GM15510 (cell line): ENCODE data around the gene GLB1L.
A peak's percentile ranks its signal among the peaks of the same experiment; 100 is the strongest.

ENCODE experiments used
- POLR2A ChIP-seq: IDR thresholded peaks from 3 replicates; pipeline ENCODE4 v1.6.1; 2011; ENCODE audit warnings: borderline replicate concordance; ENCODE audit not compliant: insufficient read length; ENCODE audit errors: extremely low read depth

Gene GLB1L

GRCh38 chr2:219270055-219270372 is 24.8 kb upstream of the GLB1L start:
- TF ChIP-seq POLR2A: no peak

GRCh38 chr2:219269362-219270054 is 24.3 kb upstream of the GLB1L start:
- no peak for TF ChIP-seq POLR2A

GRCh38 chr2:219268294-219268693 is 23.1 kb upstream of the GLB1L start:
- no peak for TF ChIP-seq POLR2A

GRCh38 chr2:219266886-219267285 is 21.6 kb upstream of the GLB1L start:
- TF ChIP-seq POLR2A: no peak

GRCh38 chr2:219266232-219266631 is 21.0 kb upstream of the GLB1L start:
- TF ChIP-seq POLR2A: no peak

GRCh38 chr2:219261024-219261855 is 16.0 kb upstream of the GLB1L start:
- no peak for TF ChIP-seq POLR2A

GRCh38 chr2:219254590-219255201 is 9.5 kb upstream of the GLB1L start:
- TF ChIP-seq POLR2A: no peak

GRCh38 chr2:219253753-219254589 is 8.7 kb upstream of the GLB1L start, which contains the start of gene TUBA4A:
TUBA4A (minus strand) TSS chr2:219253918; CDS start chr2:219253858, 60 bp downstream.
- peak; percentile 99 for TF ChIP-seq POLR2A

- peak; percentile 25 for TF ChIP-seq POLR2A
These were observed 7.9 kb upstream of the GLB1L start, which contains the start of gene TUBA4B for GRCh38 chr2:219252900-219253752. TUBA4B (plus strand) TSS chr2:219253243; CDS start chr2:219253408, 165 bp downstream.

GRCh38 chr2:219252570-219252899 is 7.3 kb upstream of the GLB1L start:
- no peak for TF ChIP-seq POLR2A

- TF ChIP-seq POLR2A: no peak
These were observed 6.8 kb upstream of the GLB1L start for GRCh38 chr2:219252084-219252483.

GRCh38 chr2:219251656-219252055 is 6.4 kb upstream of the GLB1L start:
- no peak for TF ChIP-seq POLR2A

GRCh38 chr2:219250049-219250781 is 5.0 kb upstream of the GLB1L start:
- no peak for TF ChIP-seq POLR2A
